GM12878 (cell line): ENCODE measurements around the gene AAR2. TPM values are rescaled to one million over a fixed set of nuclear protein-coding genes. Genes with fewer than 3 reads are reported as not detected.

ENCODE experiments used
- ATAC-seq: fragments of 200-7000 bp; cut with Tn5 transposase; 3 replicates; pipeline ENCODE4 v1.9.1; 2020; ENCODE audit warnings: mild to moderate bottlenecking, moderate library complexity
- BruUV-seq: library from RNA; stranded (reverse); fragments of 400-500 nt; replicated peaks from 2 replicates; lab custom pipeline; 2021; lab: Mats Ljungman, UMichigan
- CTCF ChIA-PET: fragments of 300-600 bp; sonication (Branson Sonifier 250); formaldehyde crosslinking; extraction: SDS; loops from one replicate; lab custom pipeline; 2021; ENCODE audit warnings: inconsistent platforms; lab: Yijun Ruan, JAX
- POLR2A ChIA-PET: fragments of 350-600 bp; formaldehyde crosslinking; extraction: SDS; loops from one replicate; lab custom pipeline; 2021; ENCODE audit warnings: inconsistent platforms; lab: Charles Lee
- RAD21 ChIA-PET: fragments of 300-600 bp; sonication (Branson Sonifier 250); formaldehyde crosslinking; loops from one replicate; lab custom pipeline; 2023; ENCODE audit warnings: antibody characterized with exemption; ENCODE audit not compliant: unreplicated experiment; lab: Charles Lee
- SMC1A ChIA-PET: fragments of 300-600 bp; sonication (Branson Sonifier 250); formaldehyde crosslinking; loops from one replicate; lab custom pipeline; 2023; ENCODE audit not compliant: unreplicated experiment, uncharacterized antibody; lab: Charles Lee
- DNase-seq: peaks from one replicate; pipeline ENCODE4 v3.0.0-alpha.2; 2011; ENCODE audit warnings: low read depth, low spot score
- FAIRE-seq: peaks from 3 replicates; lab custom pipeline; 2011; peaks lifted over from hg19 to GRCh38; lab: Jason Lieb, UNC
- H2AFZ ChIP-seq: 2 replicates; pipeline ENCODE4 v1.6.0; 2011; ENCODE audit warnings: low read depth, low read length, control low read depth; ENCODE audit not compliant: control insufficient read depth
- H3K27ac ChIP-seq: 2 replicates; pipeline ENCODE4 v1.5.1; 2011; ENCODE audit warnings: control low read depth; ENCODE audit not compliant: control insufficient read depth, insufficient read depth
- H3K27me3 ChIP-seq, 2 experiments: replicated peaks in 1 of 2; 2 replicates each; pipeline versions ENCODE4 v1.6.0 to v1.6.1; 2011; ENCODE audit warnings: low read length in 1 of 2; ENCODE audit not compliant: control insufficient read depth in 2 of 2, insufficient read depth in 2 of 2
- H3K36me3 ChIP-seq, 2 experiments: 2 replicates each; pipeline ENCODE4 v1.5.1; 2011; ENCODE audit warnings: low read length in 1 of 2; ENCODE audit not compliant: control insufficient read depth in 2 of 2, insufficient read depth in 2 of 2
- H3K4me1 ChIP-seq: 2 replicates; pipeline ENCODE4 v1.6.1; 2011; ENCODE audit warnings: mild to moderate bottlenecking, low read length, moderate library complexity, mixed read lengths; ENCODE audit not compliant: control insufficient read depth, insufficient read depth
- H3K4me2 ChIP-seq: 2 replicates; pipeline ENCODE4 v1.6.0; 2011; ENCODE audit warnings: control low read depth; ENCODE audit not compliant: control insufficient read depth, insufficient read depth
- H3K4me3 ChIP-seq: fragments of 200-600 bp; sonication (generic); 2 replicates; pipeline ENCODE4 v1.5.1; 2016
- H3K79me2 ChIP-seq: 2 replicates; pipeline ENCODE4 v1.6.0; 2011; ENCODE audit warnings: low read length; ENCODE audit not compliant: control insufficient read depth, insufficient read depth
- H3K9ac ChIP-seq: 2 replicates; pipeline ENCODE4 v1.8.0; 2011; ENCODE audit warnings: low read length, control low read depth, mixed read lengths; ENCODE audit not compliant: control insufficient read depth, insufficient read depth
- H3K9me3 ChIP-seq: replicated peaks from 3 replicates; pipeline ENCODE4 v1.5.1; 2011; ENCODE audit warnings: mild to moderate bottlenecking, low read length; ENCODE audit not compliant: control insufficient read depth, insufficient read depth
- H4K20me1 ChIP-seq: 2 replicates; pipeline ENCODE4 v1.6.0; 2011; ENCODE audit not compliant: control insufficient read depth, insufficient read depth
- BCL3 ChIP-seq: IDR thresholded peaks from 2 replicates; pipeline ENCODE4 v1.6.1; 2011; ENCODE audit warnings: borderline replicate concordance, low read depth, mild to moderate bottlenecking, moderate library complexity, low read length; ENCODE audit not compliant: insufficient read depth, poor library complexity, severe bottlenecking
- CEBPB ChIP-seq, 2 experiments: fragments of 150-350 bp in 1 of 2; IDR thresholded peaks; 2 replicates each; pipeline ENCODE4 v1.6.1; 2012 to 2014; ENCODE audit warnings: low read depth in 2 of 2, low read length in 2 of 2, borderline replicate concordance in 1 of 2, inconsistent platforms in 1 of 2
- CREM ChIP-seq: IDR thresholded peaks from 2 replicates; pipeline ENCODE4 v1.6.1; 2014; ENCODE audit warnings: antibody characterized with exemption, low read depth
- E4F1 ChIP-seq: fragments of 450-650 bp; IDR thresholded peaks from 2 replicates; pipeline ENCODE4 v1.6.1; 2018; ENCODE audit warnings: borderline replicate concordance, mild to moderate bottlenecking; ENCODE audit not compliant: partially characterized antibody
- EED ChIP-seq: sonication (generic); IDR thresholded peaks from 2 replicates; pipeline ENCODE4 v1.6.1; 2016; ENCODE audit warnings: antibody characterized with exemption, low read depth
- ELK1 ChIP-seq: IDR thresholded peaks from 2 replicates; pipeline ENCODE4 v1.6.1; 2012; ENCODE audit warnings: low read depth, low read length, improper control_type of control experiment
- FOXK2 ChIP-seq: fragments of 450-650 bp; IDR thresholded peaks from 2 replicates; pipeline ENCODE4 v1.6.1; 2017; ENCODE audit warnings: mild to moderate bottlenecking, moderate library complexity
- FOXM1 ChIP-seq: IDR thresholded peaks from 2 replicates; pipeline ENCODE4 v1.6.1; 2012; ENCODE audit warnings: low read depth, mild to moderate bottlenecking, inconsistent platforms, low read length, moderate library complexity
- IKZF2 ChIP-seq, 2 experiments: fragments of 450-650 bp; IDR thresholded peaks; 2 replicates each; pipeline ENCODE4 v1.6.1; 2017; ENCODE audit warnings: mild to moderate bottlenecking in 2 of 2, moderate library complexity in 2 of 2
- MEF2A ChIP-seq: IDR thresholded peaks from 2 replicates; pipeline ENCODE4 v1.6.1; 2011; ENCODE audit warnings: low read depth, mild to moderate bottlenecking, low read length, moderate library complexity; ENCODE audit not compliant: insufficient read depth
- MLLT1 ChIP-seq: fragments of 450-650 bp; IDR thresholded peaks from 2 replicates; pipeline ENCODE4 v1.6.1; 2016; ENCODE audit warnings: mild to moderate bottlenecking
- MYB ChIP-seq: fragments of 150-350 bp; IDR thresholded peaks from 2 replicates; pipeline ENCODE4 v1.6.1; 2014; ENCODE audit warnings: mild to moderate bottlenecking, low read depth, low read length, borderline replicate concordance
- RBBP5 ChIP-seq: fragments of 200-600 bp; sonication (generic); conservative IDR thresholded peaks from 2 replicates; pipeline ENCODE4 v1.6.1; 2016
- RUNX3 ChIP-seq: IDR thresholded peaks from 2 replicates; pipeline ENCODE4 v1.6.1; 2012; ENCODE audit warnings: low read length, inconsistent platforms
- SREBF1 ChIP-seq: IDR thresholded peaks from 2 replicates; pipeline ENCODE4 v1.6.1; 2012; ENCODE audit warnings: mild to moderate bottlenecking, low read length
- TAF1 ChIP-seq: IDR thresholded peaks from 2 replicates; pipeline ENCODE4 v1.6.1; 2011; ENCODE audit warnings: mild to moderate bottlenecking, low read depth, low read length, borderline replicate concordance
- YY1 ChIP-seq: IDR thresholded peaks from 2 replicates; pipeline ENCODE4 v1.6.1; 2011; ENCODE audit warnings: low read depth, mild to moderate bottlenecking, low read length
- WGBS: methylation state at CpG from one replicate; pipeline ENCODE4 v1.1.6; 2016; ENCODE audit warnings: low lambda C conversion rate; ENCODE audit not compliant: insufficient replicate concordance, insufficient coverage; ENCODE audit errors: missing lambda C conversion rate; 5-methylcytosine and 5-hydroxymethylcytosine counted together
- in situ Hi-C: fragments of 300-500 bp; cut with MboI; formaldehyde crosslinking; loops from 9 replicates; pipeline ENCODE4 v1.14.3; 2018; ENCODE audit warnings: mixed read lengths
- intact Hi-C: fragments of 100-400 bp; cut with micrococcal nuclease; formaldehyde crosslinking; loops from one replicate; pipeline ENCODE4 v1.14.2; 2022; ENCODE audit not compliant: unreplicated experiment
- polyA plus RNA-seq, 11 experiments: library from polyadenylated mRNA; depleted of rRNA in 4 of 11; unstranded in 6 of 11; stranded (reverse) in 5 of 11; fragments of >200 nt; fragmentation: Nextera tagmentation in 4 of 11; fragmentation: Illumina TruSeq in 1 of 11; extraction: Ambion mirVana in 4 of 11; extraction: Trizol in 1 of 11; gene quantifications; 1 replicate in 1 of 11; 2 replicates in 10 of 11; pipeline versions ENCODE4 v1.2.1 to v1.2.3, GENCODE V29; 2011 to 2016; ENCODE audit warnings: inconsistent platforms in 2 of 11, missing spikeins in 2 of 11, low read depth in 1 of 11
- total RNA-seq, 4 experiments: library from RNA; depleted of rRNA in 3 of 4; stranded (reverse); fragments of >200 nt in 3 of 4; fragmentation: Illumina TruSeq in 1 of 4; extraction: Trizol in 1 of 4; gene quantifications; 2 replicates each; pipeline versions ENCODE4 v1.2.1 to v1.2.3, GENCODE V29; 2013 to 2021

AAR2 gene
- total and polyA plus RNA-seq, 10 of the 15 experiments (the other 5 are each of a cell fraction or from before 2014, with no cell fraction given) = 6.5 to 41.7 (median 30.3) TPM

GRCh38 chr20:36275441-36276189 is 39.3 kb downstream of the AAR2 start (continued):
- TF ChIP-seq BCL3 (no peak), E4F1 (no peak)
- TF ChIP-seq, all 136 proteins: peak for 0

- no TSS peak for BruUV-seq
- TF ChIP-seq TAF1 (no peak), FOXK2 (no peak), RUNX3 (no peak), MLLT1 (no peak), IKZF2 (IDR thresholded peaks at IDR 0.05) (no peak), MEF2A (no peak), ELK1 (no peak), EED (no peak), YY1 (no peak), CREM (no peak), FOXM1 (no peak), CEBPB (IDR thresholded peaks at IDR 0.05; ENCODE audit: borderline replicate concordance in 1 of 2, low read depth in 2 of 2, low read length in 2 of 2) (no peak), SREBF1 (no peak), MYB (no peak), RBBP5 (no peak)
Measured at GRCh38 chr20:36277546-36277945, 41.3 kb downstream of the AAR2 start.

More at GRCh38 chr20:36277546-36277945, 41.3 kb downstream of the AAR2 start:
- Histone ChIP-seq H3K4me1 (no peaks in the 10 kb centered on the region), H3K27ac (no peak overlapping the region), H3K9me3 (no peaks in the 10 kb centered on the region), H3K4me2 (no peak overlapping the region), H3K9ac (no peak overlapping the region), H4K20me1 (no peaks in the 10 kb centered on the region), H3K79me2 (no peaks in the 10 kb centered on the region), H3K36me3 (no peaks in the 10 kb centered on the region), H3K4me3 (no peak overlapping the region), H3K27me3 (peaks cover 0 to 3% of the 10 kb centered on the region in 2 experiments; a peak in 2 of 4 replicates), H2AFZ (no peak overlapping the region)
- WGBS = 13% methylated on average over 9 of the region's 9 CpGs
- ATAC-seq = no peak
- POLR2A ChIA-PET = no interaction called here
- SMC1A ChIA-PET = no interaction called here
- CTCF ChIA-PET = interaction anchor here (1.5 kb wide), 1 partner anchor 122 kb away, joined by 3 read pairs; no protein-coding TSS in a partner anchor
- no peak for FAIRE-seq
- RAD21 ChIA-PET = no interaction called here
- no peak for DNase-seq
- intact Hi-C loops (no loop called here), in situ Hi-C loops (no loop called here)
